Measurements from ENCODE around the gene KRT28.

GRCh38 chr17:40846515-40847144 lies 46.9 kb upstream of the KRT28 start:
- TF ChIP-seq REST (IDR thresholded peaks at IDR 0.05; ENCODE audit: insufficient read depth in 1 of 2, low read depth in 2 of 2, low read length in 2 of 2) = no peak
- TF ChIP-seq POLR2AphosphoS5 (IDR thresholded peaks at IDR 0.05; ENCODE audit: low read depth, low read length) = no peak
- TF ChIP-seq TAF1 (IDR thresholded peaks at IDR 0.05; ENCODE audit: borderline replicate concordance, insufficient read depth, low read length) = no peak

Measured in PFSK-1 (cell line).